ENCODE data around the gene ILDR1. TPM values are rescaled to one million over a fixed set of nuclear protein-coding genes. Genes with fewer than 3 reads are reported as not detected.

The ILDR1 gene
- polyA plus RNA-seq, 1 donor from 2014 or later = not detected

- no peak overlapping the region for H3K4me2 ChIP-seq (ENCODE audit: low read length)
- H3K4me3 ChIP-seq (ENCODE audit: low read length) = no peak overlapping the region
- H4K20me1 ChIP-seq (ENCODE audit: insufficient read depth) = no peaks in the 10 kb centered on the region
- no peaks in the 10 kb centered on the region for H3F3A ChIP-seq (ENCODE audit: insufficient read depth, low read length, poor library complexity, severe bottlenecking)
- no peak overlapping the region for H3K27ac ChIP-seq (ENCODE audit: low read length)
- H3K79me2 ChIP-seq (replicated peaks; ENCODE audit: insufficient read depth, low read length) = no peaks in the 10 kb centered on the region
- H3K9me2 ChIP-seq (ENCODE audit: insufficient read depth, low read length) = no peaks in the 10 kb centered on the region
- H3K36me3 ChIP-seq (ENCODE audit: insufficient read depth, low read length) = no peaks in the 10 kb centered on the region
- no peak overlapping the region for H3K9ac ChIP-seq (ENCODE audit: low read length)
- TF ChIP-seq POLR2AphosphoS5 (IDR thresholded peaks at IDR 0.05) (no peak), RAD21 (conservative IDR thresholded peaks at IDR 0.05) (no peak), EP300 (conservative IDR thresholded peaks at IDR 0.05; ENCODE audit: poor library complexity, severe bottlenecking) (no peak), MXI1 (conservative IDR thresholded peaks at IDR 0.05; ENCODE audit: poor library complexity, severe bottlenecking) (no peak), SMC3 (conservative IDR thresholded peaks at IDR 0.05; ENCODE audit: poor library complexity) (no peak), TAF1 (IDR thresholded peaks at IDR 0.05; ENCODE audit: low read depth) (no peak)
- TF ChIP-seq, protein P1, sequence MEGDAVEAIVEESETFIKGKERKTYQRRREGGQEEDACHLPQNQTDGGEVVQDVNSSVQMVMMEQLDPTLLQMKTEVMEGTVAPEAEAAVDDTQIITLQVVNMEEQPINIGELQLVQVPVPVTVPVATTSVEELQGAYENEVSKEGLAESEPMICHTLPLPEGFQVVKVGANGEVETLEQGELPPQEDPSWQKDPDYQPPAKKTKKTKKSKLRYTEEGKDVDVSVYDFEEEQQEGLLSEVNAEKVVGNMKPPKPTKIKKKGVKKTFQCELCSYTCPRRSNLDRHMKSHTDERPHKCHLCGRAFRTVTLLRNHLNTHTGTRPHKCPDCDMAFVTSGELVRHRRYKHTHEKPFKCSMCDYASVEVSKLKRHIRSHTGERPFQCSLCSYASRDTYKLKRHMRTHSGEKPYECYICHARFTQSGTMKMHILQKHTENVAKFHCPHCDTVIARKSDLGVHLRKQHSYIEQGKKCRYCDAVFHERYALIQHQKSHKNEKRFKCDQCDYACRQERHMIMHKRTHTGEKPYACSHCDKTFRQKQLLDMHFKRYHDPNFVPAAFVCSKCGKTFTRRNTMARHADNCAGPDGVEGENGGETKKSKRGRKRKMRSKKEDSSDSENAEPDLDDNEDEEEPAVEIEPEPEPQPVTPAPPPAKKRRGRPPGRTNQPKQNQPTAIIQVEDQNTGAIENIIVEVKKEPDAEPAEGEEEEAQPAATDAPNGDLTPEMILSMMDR (IDR thresholded peaks at IDR 0.05; ENCODE audit: poor library complexity, severe bottlenecking) = no peak
- TF ChIP-seq, protein P2, sequence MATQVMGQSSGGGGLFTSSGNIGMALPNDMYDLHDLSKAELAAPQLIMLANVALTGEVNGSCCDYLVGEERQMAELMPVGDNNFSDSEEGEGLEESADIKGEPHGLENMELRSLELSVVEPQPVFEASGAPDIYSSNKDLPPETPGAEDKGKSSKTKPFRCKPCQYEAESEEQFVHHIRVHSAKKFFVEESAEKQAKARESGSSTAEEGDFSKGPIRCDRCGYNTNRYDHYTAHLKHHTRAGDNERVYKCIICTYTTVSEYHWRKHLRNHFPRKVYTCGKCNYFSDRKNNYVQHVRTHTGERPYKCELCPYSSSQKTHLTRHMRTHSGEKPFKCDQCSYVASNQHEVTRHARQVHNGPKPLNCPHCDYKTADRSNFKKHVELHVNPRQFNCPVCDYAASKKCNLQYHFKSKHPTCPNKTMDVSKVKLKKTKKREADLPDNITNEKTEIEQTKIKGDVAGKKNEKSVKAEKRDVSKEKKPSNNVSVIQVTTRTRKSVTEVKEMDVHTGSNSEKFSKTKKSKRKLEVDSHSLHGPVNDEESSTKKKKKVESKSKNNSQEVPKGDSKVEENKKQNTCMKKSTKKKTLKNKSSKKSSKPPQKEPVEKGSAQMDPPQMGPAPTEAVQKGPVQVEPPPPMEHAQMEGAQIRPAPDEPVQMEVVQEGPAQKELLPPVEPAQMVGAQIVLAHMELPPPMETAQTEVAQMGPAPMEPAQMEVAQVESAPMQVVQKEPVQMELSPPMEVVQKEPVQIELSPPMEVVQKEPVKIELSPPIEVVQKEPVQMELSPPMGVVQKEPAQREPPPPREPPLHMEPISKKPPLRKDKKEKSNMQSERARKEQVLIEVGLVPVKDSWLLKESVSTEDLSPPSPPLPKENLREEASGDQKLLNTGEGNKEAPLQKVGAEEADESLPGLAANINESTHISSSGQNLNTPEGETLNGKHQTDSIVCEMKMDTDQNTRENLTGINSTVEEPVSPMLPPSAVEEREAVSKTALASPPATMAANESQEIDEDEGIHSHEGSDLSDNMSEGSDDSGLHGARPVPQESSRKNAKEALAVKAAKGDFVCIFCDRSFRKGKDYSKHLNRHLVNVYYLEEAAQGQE (IDR thresholded peaks at IDR 0.05; ENCODE audit: borderline replicate concordance) = no peak
- no peaks in the 10 kb centered on the region for H3K9me3 ChIP-seq (ENCODE audit: low read length)
- no peak overlapping the region for H2AFZ ChIP-seq (ENCODE audit: low read depth, low read length)
- H3K27me3 ChIP-seq (ENCODE audit: insufficient read depth, low read depth, low read length) = no peaks in the 10 kb centered on the region
Measured at GRCh38 chr3:122003606-122004005, 18.4 kb downstream of the ILDR1 start.

- Histone ChIP-seq H3K4me2 (ENCODE audit: low read length) (no peak overlapping the region), H3K79me2 (replicated peaks; ENCODE audit: insufficient read depth, low read length) (no peaks in the 10 kb centered on the region), H3K9ac (ENCODE audit: low read length) (no peak overlapping the region), H3K36me3 (ENCODE audit: insufficient read depth, low read length) (no peaks in the 10 kb centered on the region), H3K27me3 (ENCODE audit: insufficient read depth, low read depth, low read length) (no peaks in the 10 kb centered on the region), H3K9me2 (ENCODE audit: insufficient read depth, low read length) (no peaks in the 10 kb centered on the region), H2AFZ (ENCODE audit: low read depth, low read length) (no peak overlapping the region), H3K4me3 (ENCODE audit: low read length) (no peak overlapping the region), H3K27ac (ENCODE audit: low read length) (no peak overlapping the region), H3F3A (ENCODE audit: insufficient read depth, low read length, poor library complexity, severe bottlenecking) (no peaks in the 10 kb centered on the region), H4K20me1 (ENCODE audit: insufficient read depth) (no peaks in the 10 kb centered on the region), H3K9me3 (ENCODE audit: low read length) (no peaks in the 10 kb centered on the region)
- TF ChIP-seq MXI1 (conservative IDR thresholded peaks at IDR 0.05; ENCODE audit: poor library complexity, severe bottlenecking) (no peak), SMC3 (conservative IDR thresholded peaks at IDR 0.05; ENCODE audit: poor library complexity) (no peak), RAD21 (conservative IDR thresholded peaks at IDR 0.05) (no peak), EP300 (conservative IDR thresholded peaks at IDR 0.05; ENCODE audit: poor library complexity, severe bottlenecking) (no peak), TAF1 (IDR thresholded peaks at IDR 0.05; ENCODE audit: low read depth) (no peak)
- TF ChIP-seq, protein P2 (IDR thresholded peaks at IDR 0.05; ENCODE audit: borderline replicate concordance) = no peak
- TF ChIP-seq, protein P1 (IDR thresholded peaks at IDR 0.05; ENCODE audit: poor library complexity, severe bottlenecking) = no peak
Measured at GRCh38 chr3:122003112-122003511, 18.9 kb downstream of the ILDR1 start.

All from neural cell (in vitro differentiated cells).